Heart left ventricle (tissue), 16 donors: Measurements from ENCODE around the gene ARMH4. TPM values are rescaled to one million over a fixed set of nuclear protein-coding genes. Genes with fewer than 3 reads are reported as not detected.

Source experiments
- ATAC-seq, 4 donors: fragments of 200-7000 bp; cut with Tn5 transposase; one replicate each; pipeline ENCODE4 v1.9.1; 2020 to 2022; ENCODE audit warnings: moderate library complexity in 4 of 4, mild to moderate bottlenecking in 3 of 4, moderate number of reproducible peaks in 1 of 4
- DNase-seq, 5 donors: peaks; one replicate each; pipeline ENCODE4 v3.0.0-alpha.2; 2020
- H3K27ac ChIP-seq, 12 donors: fragments of 200-600 bp; sonication (generic) in 4 of 12; one replicate each; pipeline versions ENCODE4 v1.5.0 to v1.8.0; 2016 to 2022; ENCODE audit warnings: mild to moderate bottlenecking in 2 of 12
- H3K27me3 ChIP-seq, 9 donors: fragments of 200-600 bp; sonication (generic) in 2 of 9; one replicate each; pipeline versions ENCODE4 v1.5.1 to v1.8.0; 2016 to 2022; ENCODE audit warnings: mild to moderate bottlenecking in 3 of 9
- H3K36me3 ChIP-seq, 9 donors: fragments of 200-600 bp; sonication (generic) in 2 of 9; one replicate each; pipeline versions ENCODE4 v1.5.0 to v1.8.0; 2018 to 2022; ENCODE audit warnings: mild to moderate bottlenecking in 2 of 9
- H3K4me1 ChIP-seq, 12 donors: fragments of 200-600 bp; sonication (generic) in 4 of 12; one replicate each; pipeline versions ENCODE4 v1.5.0 to v1.8.0; 2016 to 2022; ENCODE audit warnings: mild to moderate bottlenecking in 3 of 12
- H3K4me3 ChIP-seq, 12 donors: fragments of 200-600 bp; sonication (generic) in 4 of 12; one replicate each; pipeline versions ENCODE4 v1.5.0 to v1.8.0; 2017 to 2022; ENCODE audit warnings: mild to moderate bottlenecking in 9 of 12, moderate library complexity in 4 of 12
- H3K9me3 ChIP-seq, 12 donors: fragments of 200-600 bp; sonication (generic) in 4 of 12; one replicate each; pipeline versions ENCODE4 v1.5.0 to v1.8.0; 2016 to 2022; ENCODE audit warnings: mild to moderate bottlenecking in 1 of 12
- CTCF ChIP-seq, 12 donors: fragments of 200-600 bp; sonication (generic) in 4 of 12; IDR thresholded peaks; one replicate each; pipeline versions ENCODE4 v1.5.0 to v1.8.0; 2018 to 2022; ENCODE audit warnings: antibody characterized with exemption in 12 of 12, mild to moderate bottlenecking in 5 of 12
- POLR2A ChIP-seq, 2 donors: fragments of 450-650 bp; IDR thresholded peaks; one replicate each; pipeline ENCODE4 v1.6.1; 2017; ENCODE audit warnings: antibody characterized with exemption in 2 of 2, mild to moderate bottlenecking in 2 of 2, moderate library complexity in 2 of 2
- WGBS, 4 donors: extraction: QIAGEN DNeasy Blood & Tissue Kit in 2 of 4; methylation state at CpG; one replicate each; pipeline versions ENCODE4 v1.1.5 to v1.1.7; 2013 to 2018; 5-methylcytosine and 5-hydroxymethylcytosine counted together
- intact Hi-C, 10 donors: fragments of 100-400 bp; cut with DNase I; formaldehyde crosslinking; loops; one replicate each; pipeline versions ENCODE4 v1.11.1 to v1.14.2; 2022
- polyA plus RNA-seq, 2 donors: library from polyadenylated mRNA; stranded (reverse); fragments of 200-250 nt; gene quantifications; one replicate each; pipeline ENCODE4 v1.2.3, GENCODE V29; 2013
- total RNA-seq, 9 donors: library from RNA; depleted of rRNA in 2 of 9; stranded (reverse); fragments of >200 nt in 2 of 9; fragmentation: NEBNext Ultra II Directional in 3 of 9; extraction: Animal tissue kit (Norgen Biotek cat#: 25700) in 3 of 9; gene quantifications; one replicate each; pipeline versions ENCODE4 v1.1.0 to v1.2.4, GENCODE V29; 2016 to 2023
- donor health status: ischemic (EF 13 %, LVEDD 7.1; RV severe dilation, severe dysfunction).
- donor health status: healthy with polysubstance abuse.
- donor health status: DM: no; HTN: yes; CAD: no.
- donor health status: DM: no; HTN: no; CAD: no.
- donor health status: ischemic (EF 25% LVEDD 6.9; RV normal size, moderate dysfunction).
- donor health status: ischemic (EF 25% LVEDD 5.7; RV mildly dilated, moderate dysfunction).
- donor health status: healthy.
- donor health status: DM: yes; HTN: yes; CAD: no.
- donor health status: ischemic (EF 35%, LVEDD 5.7; RV mildly dilated, moderate dysfunction).
- donor health status: nonischemic (EF 11% LVEDD 7.7; RV severe dilation, severe dysfunction).
- donor health status: DM: yes; HTN: yes; CAD: no.
- donor health status: PGD.
- donor health status: ischemic (EF 29% LVEDD 5.4; RV normal size, mild dysfunction).
- donor health status: nonischemic (EF 23%, LVEDD 6.1; RV moderate dilation, normal function).

The ARMH4 gene
- total and polyA plus RNA-seq, 11 donors, result 1.8 to 13.4 (median 9.7) TPM

DNA sequence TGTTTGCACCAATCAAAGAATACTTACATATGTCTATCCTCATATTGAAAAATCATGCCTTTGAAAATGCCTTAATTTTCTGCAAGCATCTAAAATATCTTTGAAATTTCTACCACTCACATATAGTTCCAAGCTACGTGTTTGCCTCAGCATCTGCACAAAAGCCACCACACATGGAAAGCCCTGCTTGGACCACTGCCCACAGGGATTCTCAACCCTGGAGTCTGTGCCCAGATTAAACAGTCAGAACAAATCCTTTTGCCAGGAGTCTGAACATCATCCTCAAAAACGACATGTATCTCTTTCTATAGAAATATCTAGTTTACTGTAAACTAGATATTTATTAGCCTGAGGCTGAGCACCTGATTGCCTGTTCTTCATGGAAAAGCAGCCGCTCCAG is 32.6 kb downstream of the ARMH4 start:
- no peak for DNase-seq
- H3K36me3 ChIP-seq, result peaks cover 0 to 3% (median 0%) of the 10 kb centered on the region in 9 donors
- no peak overlapping the region for H3K27ac ChIP-seq
- 59 to 77% (median 68%) methylated on average over 3 of the region's 3 CpGs for WGBS, 4 donors
- H3K9me3 ChIP-seq, result peaks cover 0 to 6% (median 0%) of the 10 kb centered on the region in 12 donors
- H3K27me3 ChIP-seq, result no peaks in the 10 kb centered on the region
- ATAC-seq, result no peak
- no peaks in the 10 kb centered on the region for H3K4me1 ChIP-seq
- TF ChIP-seq CTCF (IDR thresholded peaks at IDR 0.05) (no peak), POLR2A (IDR thresholded peaks at IDR 0.05) (no peak)
- intact Hi-C loops, result loop anchor here in 2 of 10 donors (10.0 kb wide), 1 partner anchor 245 kb away; no protein-coding TSS in a partner anchor
- no peak overlapping the region for H3K4me3 ChIP-seq

- no peak overlapping the region for H3K4me3 ChIP-seq
- no peaks in the 10 kb centered on the region for H3K27me3 ChIP-seq
- intact Hi-C loops, result loop anchor here in 2 of 10 donors (10.0 kb wide), 1 partner anchor 247 kb away; no protein-coding TSS in a partner anchor
- TF ChIP-seq CTCF (IDR thresholded peaks at IDR 0.05) (no peak), POLR2A (IDR thresholded peaks at IDR 0.05) (no peak)
- peaks cover 0 to 6% (median 0%) of the 10 kb centered on the region in 12 donors for H3K9me3 ChIP-seq
- DNase-seq, result no peak
- 75 to 79% (median 77%) methylated on average over 5 of the region's 5 CpGs for WGBS, 4 donors
- H3K36me3 ChIP-seq, result peaks cover 0 to 3% (median 0%) of the 10 kb centered on the region in 9 donors
- H3K4me1 ChIP-seq, result no peaks in the 10 kb centered on the region
- no peak for ATAC-seq
- no peak overlapping the region for H3K27ac ChIP-seq
Measured at GRCh38 chr14:58118097-58118815, 33.8 kb downstream of the ARMH4 start.

- no peak for TF ChIP-seq CTCF (IDR thresholded peaks at IDR 0.05)
- TF ChIP-seq POLR2A (IDR thresholded peaks at IDR 0.05), result no peak
- no peak overlapping the region for H3K27ac ChIP-seq
- 52 to 65% (median 60%) methylated on average over 3 of the region's 3 CpGs for WGBS, 4 donors
- no peaks in the 10 kb centered on the region for H3K36me3 ChIP-seq
- H3K27me3 ChIP-seq, result no peaks in the 10 kb centered on the region
- no peaks in the 10 kb centered on the region for H3K9me3 ChIP-seq
- ATAC-seq, result no peak
- peaks cover 0 to 8% (median 3%) of the 10 kb centered on the region in 12 donors for H3K4me1 ChIP-seq
- DNase-seq, result no peak
- intact Hi-C loops, result loop anchor here in 8 of 10 donors (2.0 to 10.0 kb wide), 7 partner anchors 43 to 285 kb away; partner anchors contain the start of genes ARMH4 (in 1 of the 8) and TOMM20L (in 1 of the 8)
- no peak overlapping the region for H3K4me3 ChIP-seq
Measured at GRCh38 chr14:58109744-58110143, 42.3 kb downstream of the ARMH4 start.

DNA sequence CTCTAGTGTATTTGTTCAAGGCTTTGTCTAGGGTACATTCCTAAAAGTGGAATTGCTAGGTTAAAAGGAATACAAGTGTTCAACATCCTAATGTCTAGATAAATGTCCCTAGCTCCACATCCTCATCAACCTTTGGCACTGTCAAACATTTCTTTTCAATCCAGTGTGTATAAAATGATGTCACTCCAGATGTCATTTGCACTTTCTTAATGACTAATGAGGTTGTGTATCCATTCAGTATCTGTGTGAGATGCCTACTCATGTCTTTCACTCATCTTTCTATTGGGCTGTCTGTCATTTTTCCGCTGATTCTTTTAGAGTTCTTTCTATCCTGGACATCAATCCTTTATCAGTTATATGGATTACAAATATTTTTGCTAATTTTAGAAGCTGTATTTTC is 43.3 kb downstream of the ARMH4 start:
- H3K27me3 ChIP-seq, result no peaks in the 10 kb centered on the region
- H3K27ac ChIP-seq, result no peak overlapping the region
- H3K4me1 ChIP-seq, result peaks cover 0 to 17% (median 6%) of the 10 kb centered on the region in 12 donors
- peaks cover 0 to 2% (median 0%) of the 10 kb centered on the region in 12 donors for H3K9me3 ChIP-seq
- DNase-seq (no peak), ATAC-seq (no peak)
- no peaks in the 10 kb centered on the region for H3K36me3 ChIP-seq
- intact Hi-C loops, result loop anchor here in 9 of 10 donors (1.0 to 10.0 kb wide), 8 partner anchors 44 to 286 kb away; partner anchors contain the start of genes ARMH4 (in 1 of the 9) and TOMM20L (in 1 of the 9)
- H3K4me3 ChIP-seq, result no peak overlapping the region
- TF ChIP-seq CTCF (IDR thresholded peaks at IDR 0.05), result no peak
- no peak for TF ChIP-seq POLR2A (IDR thresholded peaks at IDR 0.05)
- WGBS, 4 donors, result 96 to 98% (median 98%) methylated on average over 1 of the region's 1 CpG
